Endometrium (tissue), 2 donors: Measurements from ENCODE around the gene PPM1L.

Experiments
- FAIRE-seq: peaks from 2 replicates; lab custom pipeline; 2012; peaks lifted over from hg19 to GRCh38; lab: Jason Lieb, UNC
- donor health status: control.
- donor health status: control.

The PPM1L gene

DNA sequence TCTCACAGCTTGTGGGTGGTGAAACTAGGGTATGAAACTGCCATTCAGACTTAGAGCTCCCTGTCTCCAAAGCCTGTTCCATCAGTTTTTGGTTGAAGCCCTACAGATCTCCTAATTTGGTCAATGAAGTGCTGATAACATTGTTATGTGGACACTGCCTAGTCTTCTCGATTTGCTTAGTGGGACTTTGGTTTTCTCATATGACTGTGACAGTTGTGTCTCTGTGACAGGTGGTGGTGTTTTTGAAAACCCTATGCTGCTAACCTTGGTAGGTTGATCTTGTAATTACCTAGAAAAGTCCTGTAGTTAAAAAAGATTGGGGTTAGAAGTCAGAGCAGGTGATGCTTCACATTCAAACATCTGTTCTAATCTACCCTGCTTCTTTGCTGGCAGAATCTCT lies 9.2 kb downstream of the PPM1L start:
- no peak for FAIRE-seq

- no peak for FAIRE-seq
Observed at GRCh38 chr3:160768031-160768430, 12.0 kb downstream of the PPM1L start.

- FAIRE-seq, result no peak
Observed at GRCh38 chr3:160768918-160769317, 12.9 kb downstream of the PPM1L start.

GRCh38 chr3:160771811-160772459 lies 15.9 kb downstream of the PPM1L start:
- no peak for FAIRE-seq

DNA sequence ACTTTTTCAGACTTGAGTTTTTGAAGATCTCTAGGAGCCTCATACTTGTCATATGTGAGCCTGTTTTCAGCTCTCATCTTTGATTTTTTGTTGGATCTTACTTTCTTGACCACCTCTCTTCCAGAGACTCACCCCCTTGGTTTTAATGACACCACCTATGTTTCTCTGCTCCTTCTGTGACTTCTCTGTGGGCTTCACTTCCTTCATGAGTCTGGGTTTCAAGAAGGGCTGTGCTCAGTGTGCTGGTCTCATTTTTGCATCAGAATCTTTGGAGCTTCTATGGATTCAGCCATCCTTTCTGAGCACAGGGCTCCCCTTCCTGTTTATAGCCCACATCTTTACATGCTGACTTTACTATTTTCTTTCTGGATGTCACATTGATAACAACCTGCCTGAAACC lies 17.7 kb downstream of the PPM1L start:
- FAIRE-seq, result no peak

GRCh38 chr3:160774172-160774571 lies 18.1 kb downstream of the PPM1L start:
- FAIRE-seq, result no peak

DNA sequence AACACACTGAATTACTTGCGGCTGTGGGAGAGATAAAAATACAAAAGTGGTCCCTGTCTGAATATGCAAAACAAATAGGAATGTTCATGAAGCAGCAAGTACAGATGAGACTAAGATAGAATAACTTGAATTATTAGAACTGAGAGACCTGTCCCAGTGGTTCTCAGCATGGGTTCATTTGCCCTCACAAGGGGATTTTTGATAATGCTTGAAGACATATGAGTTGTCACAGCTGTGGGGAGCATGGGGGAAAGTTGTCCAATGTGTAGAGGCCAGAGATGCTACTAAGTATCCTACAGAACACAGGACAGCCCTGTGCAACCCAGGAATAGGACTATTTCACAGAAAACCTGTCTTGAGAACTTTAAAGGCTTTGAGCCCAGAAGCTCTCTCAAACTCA lies 22.4 kb downstream of the PPM1L start:
- no peak for FAIRE-seq

GRCh38 chr3:160779040-160779439 lies 23.0 kb downstream of the PPM1L start:
- FAIRE-seq, result peak; percentile 29

- no peak for FAIRE-seq
Observed at GRCh38 chr3:160780245-160780644, 24.2 kb downstream of the PPM1L start.

GRCh38 chr3:160781402-160781801 lies 25.4 kb downstream of the PPM1L start:
- no peak for FAIRE-seq

DNA sequence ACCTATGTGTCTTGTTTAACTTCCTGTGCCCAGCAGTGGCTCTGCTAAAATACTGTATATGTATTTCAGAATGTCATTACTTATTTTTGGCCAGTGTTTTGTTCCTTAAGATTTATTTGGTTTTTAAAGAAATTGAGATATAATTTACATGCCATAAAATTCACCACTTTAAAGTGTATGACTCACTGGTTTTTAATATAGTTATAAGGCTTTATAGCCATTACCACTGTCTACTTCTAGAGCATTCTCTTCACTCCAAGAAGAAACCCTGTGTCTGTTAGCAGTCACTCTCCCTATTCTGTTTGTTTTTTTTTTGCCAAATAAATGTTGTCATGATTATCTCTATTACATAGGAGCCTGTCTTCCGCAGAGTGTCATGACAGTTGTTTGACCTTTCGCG lies 25.8 kb downstream of the PPM1L start:
- no peak for FAIRE-seq

DNA sequence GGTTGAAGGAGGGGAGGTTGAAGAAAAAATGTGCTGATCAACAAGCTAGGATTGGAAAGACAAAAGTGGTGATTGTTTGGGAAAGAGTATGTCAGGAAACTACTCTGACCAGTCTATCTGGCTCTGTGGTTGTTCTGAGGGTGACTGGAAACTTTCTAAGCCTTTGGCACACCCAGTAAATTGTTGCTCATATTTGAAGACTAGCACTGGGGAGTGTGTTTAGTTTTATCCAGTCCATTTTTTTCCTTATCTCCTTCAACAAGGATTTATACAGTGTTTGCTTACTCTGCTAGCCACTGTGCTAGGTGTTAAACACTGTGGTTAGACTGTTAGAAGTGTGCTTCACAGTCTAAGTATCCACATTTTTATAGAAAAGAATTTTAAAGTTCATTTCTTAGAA lies 28.8 kb downstream of the PPM1L start:
- FAIRE-seq, result no peak

- no peak for FAIRE-seq
Observed at GRCh38 chr3:160790726-160791125, 34.7 kb downstream of the PPM1L start.

GRCh38 chr3:160792540-160792939 lies 36.5 kb downstream of the PPM1L start:
- no peak for FAIRE-seq

DNA sequence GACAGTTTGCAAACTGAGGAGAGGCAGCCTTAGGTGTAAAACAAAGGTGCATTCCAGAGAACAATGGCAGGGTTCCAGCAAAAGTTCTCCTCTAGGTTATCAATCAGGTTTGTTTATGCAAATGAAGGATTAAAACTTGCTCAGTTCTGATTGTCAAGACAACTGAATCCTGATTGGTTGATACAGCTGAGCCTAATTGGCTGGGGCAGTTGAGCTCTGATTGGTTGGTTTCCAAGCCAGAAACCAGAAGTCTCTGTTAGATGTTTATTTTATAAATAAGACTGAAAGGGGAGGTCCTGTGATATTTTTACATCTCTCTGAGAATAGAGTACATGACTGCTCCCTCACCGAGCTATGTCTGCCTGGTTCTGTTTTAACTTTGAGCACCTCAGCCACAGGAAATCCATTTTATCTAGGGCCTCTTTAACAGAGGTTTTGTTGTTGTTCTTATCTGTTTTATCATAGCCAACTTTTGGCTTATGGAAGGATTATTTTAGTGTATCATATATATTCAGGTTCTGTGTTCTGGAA lies 37.8 kb downstream of the PPM1L start:
- no peak for FAIRE-seq

DNA sequence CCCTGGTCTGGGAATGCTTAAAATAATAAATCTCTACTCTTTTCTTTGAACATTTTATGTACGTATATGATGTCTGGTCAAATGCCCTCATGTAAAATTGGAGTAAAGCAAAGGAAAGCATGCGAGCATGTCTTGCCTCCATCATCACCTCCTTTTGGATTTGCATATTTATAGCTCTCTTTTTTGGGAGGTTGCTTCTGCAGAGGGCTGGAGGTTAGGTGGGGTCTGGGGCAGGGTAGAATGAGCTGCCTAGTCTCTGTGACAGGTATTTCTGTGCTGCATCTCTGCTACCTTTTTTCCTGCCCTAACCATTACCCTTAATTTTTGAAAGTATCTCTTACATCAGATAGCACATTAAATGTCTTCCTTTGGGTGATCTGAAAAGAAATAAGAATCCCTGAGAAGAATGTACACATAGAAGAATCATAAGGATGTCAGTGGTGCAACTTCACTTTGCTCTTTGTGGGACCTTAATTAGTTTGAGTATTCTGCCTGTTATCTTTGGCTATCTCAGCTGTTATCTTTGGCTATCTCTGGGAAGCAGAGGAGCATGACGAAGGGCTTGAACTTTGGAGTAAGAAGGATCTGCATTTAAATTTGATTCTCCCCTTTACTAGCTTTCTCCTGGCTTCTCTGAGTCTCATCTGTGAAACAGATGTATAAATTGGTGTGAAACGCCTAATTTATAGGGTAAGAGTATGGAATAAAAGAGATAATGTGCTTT lies 40.2 kb downstream of the PPM1L start:
- no peak for FAIRE-seq

- FAIRE-seq, result no peak
Observed at GRCh38 chr3:160796813-160797164, 40.8 kb downstream of the PPM1L start.

DNA sequence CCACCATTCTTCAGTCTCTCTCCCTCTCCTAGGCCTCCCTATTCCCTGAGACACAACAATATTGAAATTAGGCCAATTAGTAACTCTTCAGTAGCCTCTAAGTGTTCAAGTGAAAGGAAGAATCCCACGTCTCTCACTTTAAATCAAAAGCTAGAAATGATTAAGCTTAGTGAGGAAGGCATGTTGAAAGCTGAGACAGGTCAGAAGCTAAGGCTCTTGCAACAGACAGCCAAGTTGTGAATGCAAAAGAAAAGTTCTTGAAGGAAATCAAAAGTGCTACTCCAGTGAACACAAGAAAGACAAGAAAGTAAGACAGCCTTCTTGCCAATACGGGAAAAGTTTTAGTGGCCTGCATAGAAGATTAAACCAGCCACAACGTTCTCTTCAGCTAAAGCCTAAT lies 41.3 kb downstream of the PPM1L start:
- FAIRE-seq, result no peak

DNA sequence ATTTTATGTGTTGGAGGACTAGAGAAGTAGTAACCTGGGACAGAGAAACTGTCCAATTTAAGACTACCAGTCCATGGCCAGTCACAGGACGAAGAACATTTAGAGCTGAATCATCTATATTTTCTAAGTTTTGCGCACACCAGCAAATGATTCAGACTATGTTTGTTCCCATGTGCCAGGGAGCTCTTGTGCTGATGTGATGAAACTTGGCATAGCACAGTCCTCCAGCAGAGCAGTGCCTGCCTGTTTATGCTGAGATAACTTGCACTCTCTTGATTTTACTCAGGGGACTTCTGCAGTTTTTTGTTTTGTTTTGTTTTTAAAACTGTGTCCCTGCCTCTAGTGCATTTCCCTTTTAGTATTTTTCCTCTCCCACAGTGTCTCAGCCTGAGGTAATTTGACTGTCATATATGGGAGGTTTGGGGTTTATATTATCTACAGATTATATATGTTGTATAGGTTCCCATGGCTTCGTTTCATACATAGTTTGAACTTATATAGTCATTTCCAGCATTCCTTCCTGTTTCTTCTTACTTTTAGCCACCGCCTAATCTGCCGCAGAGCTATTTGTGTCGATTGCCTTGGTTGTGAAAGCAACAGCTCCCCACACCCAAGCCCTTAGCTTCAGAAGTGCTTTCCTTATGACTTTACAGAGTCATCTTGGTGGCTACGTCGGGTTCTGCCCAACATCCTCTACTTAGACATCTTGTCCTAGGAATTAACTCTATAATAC lies 45.5 kb downstream of the PPM1L start:
- no peak for FAIRE-seq

- no peak for FAIRE-seq
Observed at GRCh38 chr3:160804762-160805161, 48.7 kb downstream of the PPM1L start.

DNA sequence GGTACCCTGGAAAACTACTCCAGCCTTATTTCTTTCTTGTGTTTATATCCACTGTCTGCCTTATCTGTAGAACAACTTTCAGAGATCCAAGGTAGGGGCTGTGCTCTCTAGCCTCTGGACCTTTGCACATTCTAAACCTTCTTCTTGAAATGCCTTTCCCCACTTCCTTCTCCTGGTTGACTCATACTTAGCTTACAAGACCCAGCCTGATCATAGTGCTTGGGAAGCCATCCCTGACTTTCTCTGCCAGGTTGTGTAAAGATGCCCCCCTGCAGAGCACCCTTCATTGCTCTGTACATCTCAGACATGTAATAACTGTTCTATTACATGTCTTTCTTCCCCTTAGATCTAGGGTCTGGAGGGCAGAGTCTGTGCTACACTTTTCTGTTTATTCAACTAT lies 50.1 kb downstream of the PPM1L start:
- no peak for FAIRE-seq

GRCh38 chr3:160806686-160807085 lies 50.7 kb downstream of the PPM1L start:
- no peak for FAIRE-seq

DNA sequence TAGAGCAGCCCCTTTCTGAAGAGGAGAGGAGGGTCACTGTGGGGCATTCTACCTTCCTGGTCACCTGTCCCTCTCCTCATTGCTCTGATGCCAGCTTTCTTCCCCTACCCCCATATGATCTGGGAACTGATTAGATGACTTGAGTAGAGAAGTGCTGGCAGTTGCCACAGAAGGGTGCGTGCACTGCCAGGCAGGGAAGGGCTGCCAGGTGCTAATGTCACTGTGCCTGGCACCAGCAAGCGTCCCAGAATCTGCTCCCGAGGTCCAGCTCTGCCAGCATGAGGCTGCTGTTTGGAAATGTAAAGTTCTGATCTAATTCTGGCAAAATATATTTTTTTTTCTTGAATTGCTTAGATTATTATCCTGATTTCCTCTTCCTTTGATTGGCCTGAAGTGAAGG lies 52.8 kb downstream of the PPM1L start:
- FAIRE-seq, result no peak
